ENCODE data around the gene RFT1.
A peak's percentile ranks its signal among the peaks of the same experiment; 100 is the strongest.

RFT1 gene

DNA sequence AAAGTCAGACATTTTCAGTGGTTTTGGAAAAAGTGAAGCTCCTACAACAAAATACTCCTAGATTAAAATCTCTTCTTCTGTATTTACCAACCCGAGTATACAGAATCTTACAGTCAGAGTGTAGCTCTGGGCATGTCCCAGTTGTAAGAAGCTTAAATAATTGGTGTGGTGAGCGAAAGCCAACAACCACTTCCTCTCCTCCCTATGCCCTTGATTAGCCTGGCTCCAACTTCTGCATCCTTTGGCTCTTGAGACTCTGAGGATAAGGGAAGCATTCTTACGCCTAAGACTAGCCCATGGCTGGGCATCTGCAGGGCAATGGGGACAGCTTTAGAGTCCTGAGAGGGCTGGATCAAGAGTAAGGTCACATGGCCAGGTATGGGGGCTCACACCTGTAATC lies 25.5 kb downstream of the RFT1 start:
- Mint-ChIP-seq H3K4me3 (no peak overlapping the region), H3K27me3 (no peaks in the 10 kb centered on the region), H3K9me3 (no peaks in the 10 kb centered on the region), H3K4me1 (peaks cover 48% of the 10 kb centered on the region), H3K27ac (peak overlapping the region; percentile 52), H3K36me3 (ENCODE audit: low read depth) (peaks cover 46% of the 10 kb centered on the region)
- no peak for DNase-seq
- no peak for ATAC-seq

GRCh38 chr3:53103397-53104296 lies 26.6 kb downstream of the RFT1 start:
- Mint-ChIP-seq H3K27ac (no peak overlapping the region), H3K9me3 (no peaks in the 10 kb centered on the region), H3K4me1 (peaks cover 38% of the 10 kb centered on the region), H3K4me3 (no peak overlapping the region), H3K27me3 (no peaks in the 10 kb centered on the region), H3K36me3 (ENCODE audit: low read depth) (peaks cover 46% of the 10 kb centered on the region)
- DNase-seq (no peak), ATAC-seq (no peak)

DNA sequence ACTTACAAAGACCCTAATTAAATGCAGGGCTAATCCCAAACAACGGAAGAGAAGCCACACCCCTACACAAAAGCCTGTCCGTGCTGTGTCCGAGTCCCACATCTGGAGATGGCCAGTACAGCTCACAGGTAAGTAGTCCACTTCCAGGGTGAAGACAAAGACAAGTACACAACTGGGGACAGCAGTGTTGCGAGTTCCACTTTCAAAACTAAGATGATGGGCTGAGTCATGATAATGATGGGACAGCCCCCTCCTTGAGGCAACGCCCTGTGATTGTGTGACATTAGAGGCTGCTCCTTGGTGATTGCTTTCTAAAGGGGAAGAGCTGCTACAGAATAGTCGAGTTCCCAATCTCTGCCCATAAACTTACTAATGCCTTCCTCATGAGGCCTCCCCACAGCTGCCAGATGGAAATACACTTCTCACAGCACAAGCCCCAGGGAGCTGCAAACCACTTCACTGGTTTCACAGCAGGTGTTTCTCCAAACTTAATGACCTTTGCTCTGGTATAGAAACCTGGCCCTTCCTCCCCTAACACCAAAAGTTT lies 27.6 kb downstream of the RFT1 start:
- ATAC-seq, result peak; percentile 96
- Mint-ChIP-seq H3K36me3 (ENCODE audit: low read depth) (peaks cover 43% of the 10 kb centered on the region), H3K9me3 (no peaks in the 10 kb centered on the region), H3K27me3 (no peaks in the 10 kb centered on the region), H3K4me3 (peak overlapping the region; percentile 6), H3K27ac (peak overlapping the region; percentile 77), H3K4me1 (peaks cover 37% of the 10 kb centered on the region)
- DNase-seq, result peak; percentile 29

- ATAC-seq (no peak), DNase-seq (no peak)
- Mint-ChIP-seq H3K27ac (peak overlapping the region; percentile 77), H3K4me3 (no peak overlapping the region), H3K4me1 (peaks cover 37% of the 10 kb centered on the region), H3K27me3 (no peaks in the 10 kb centered on the region), H3K9me3 (no peaks in the 10 kb centered on the region), H3K36me3 (ENCODE audit: low read depth) (peaks cover 43% of the 10 kb centered on the region)
Measured at GRCh38 chr3:53101956-53102355, 28.3 kb downstream of the RFT1 start.

GRCh38 chr3:53100818-53101466 lies 29.3 kb downstream of the RFT1 start:
- Mint-ChIP-seq H3K27me3 (no peaks in the 10 kb centered on the region), H3K9me3 (no peaks in the 10 kb centered on the region), H3K36me3 (ENCODE audit: low read depth) (peaks cover 36% of the 10 kb centered on the region), H3K27ac (no peak overlapping the region), H3K4me3 (no peak overlapping the region), H3K4me1 (peaks cover 37% of the 10 kb centered on the region)
- DNase-seq (no peak), ATAC-seq (no peak)

DNA sequence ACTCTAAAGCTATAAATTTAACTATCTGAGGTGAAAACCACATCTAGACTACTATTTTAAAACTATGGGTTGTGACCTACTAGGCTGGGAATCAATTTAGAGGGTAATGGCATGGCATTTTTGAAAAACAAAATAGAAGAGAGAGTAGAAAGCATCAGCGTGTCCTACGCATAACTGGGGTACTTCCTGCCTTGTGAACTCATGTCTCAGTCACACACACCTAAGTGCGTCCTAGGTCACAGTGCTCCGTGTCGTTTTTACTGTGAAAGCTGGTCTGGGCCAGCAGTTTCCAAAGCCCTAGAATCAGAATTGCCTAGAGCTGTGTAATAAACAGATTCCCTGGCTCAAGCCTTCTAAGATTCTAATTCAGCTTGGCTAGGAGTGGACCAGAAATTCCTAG lies 32.3 kb downstream of the RFT1 start:
- H3K4me1 Mint-ChIP-seq, result peaks cover 15% of the 10 kb centered on the region

DNA sequence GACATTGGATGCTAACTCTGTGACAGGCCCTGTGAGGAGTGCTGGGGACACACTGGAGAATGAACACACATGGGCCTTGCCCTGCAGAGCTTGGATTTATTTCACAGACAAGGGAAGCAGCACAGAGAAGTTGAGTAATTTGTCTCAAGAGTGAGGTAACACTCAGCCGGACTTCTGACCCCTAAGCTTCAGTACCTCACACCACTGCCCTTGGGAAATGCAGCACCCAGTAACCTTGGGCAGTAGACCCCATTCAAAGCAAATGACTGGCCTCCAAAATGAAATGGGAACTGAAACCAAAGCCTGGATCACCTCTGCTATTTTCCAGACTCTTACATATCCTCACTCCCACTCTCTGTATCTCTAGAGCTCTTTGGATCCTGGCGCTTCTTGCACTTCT lies 37.3 kb downstream of the RFT1 start:
- Mint-ChIP-seq H3K27ac (no peak overlapping the region), H3K9me3 (no peaks in the 10 kb centered on the region), H3K27me3 (no peaks in the 10 kb centered on the region), H3K4me3 (no peak overlapping the region), H3K36me3 (ENCODE audit: low read depth) (peaks cover 18% of the 10 kb centered on the region), H3K4me1 (no peaks in the 10 kb centered on the region)
- ATAC-seq (no peak), DNase-seq (no peak)

More for the DNA sequence above, 32.3 kb downstream of the RFT1 start:
- peaks cover 32% of the 10 kb centered on the region for H3K36me3 Mint-ChIP-seq (ENCODE audit: low read depth)
- H3K9me3 Mint-ChIP-seq, result no peaks in the 10 kb centered on the region
- no peak for ATAC-seq
- H3K4me3 Mint-ChIP-seq, result no peak overlapping the region
- DNase-seq, result no peak
- no peak overlapping the region for H3K27ac Mint-ChIP-seq
- H3K27me3 Mint-ChIP-seq, result no peaks in the 10 kb centered on the region

- ATAC-seq, result no peak
- peaks cover 18% of the 10 kb centered on the region for H3K36me3 Mint-ChIP-seq (ENCODE audit: low read depth)
- no peaks in the 10 kb centered on the region for H3K27me3 Mint-ChIP-seq
Measured at GRCh38 chr3:53092216-53092615, 38.0 kb downstream of the RFT1 start.

GRCh38 chr3:53091011-53091410 lies 39.2 kb downstream of the RFT1 start:
- DNase-seq (no peak), ATAC-seq (no peak)
- Mint-ChIP-seq H3K9me3 (no peaks in the 10 kb centered on the region), H3K36me3 (ENCODE audit: low read depth) (peaks cover 18% of the 10 kb centered on the region), H3K4me1 (no peaks in the 10 kb centered on the region), H3K27me3 (no peaks in the 10 kb centered on the region), H3K4me3 (no peak overlapping the region), H3K27ac (no peak overlapping the region)

More at GRCh38 chr3:53092216-53092615, 38.0 kb downstream of the RFT1 start:
- Mint-ChIP-seq H3K4me3 (no peak overlapping the region), H3K9me3 (no peaks in the 10 kb centered on the region), H3K27ac (no peak overlapping the region), H3K4me1 (no peaks in the 10 kb centered on the region)
- DNase-seq, result no peak

DNA sequence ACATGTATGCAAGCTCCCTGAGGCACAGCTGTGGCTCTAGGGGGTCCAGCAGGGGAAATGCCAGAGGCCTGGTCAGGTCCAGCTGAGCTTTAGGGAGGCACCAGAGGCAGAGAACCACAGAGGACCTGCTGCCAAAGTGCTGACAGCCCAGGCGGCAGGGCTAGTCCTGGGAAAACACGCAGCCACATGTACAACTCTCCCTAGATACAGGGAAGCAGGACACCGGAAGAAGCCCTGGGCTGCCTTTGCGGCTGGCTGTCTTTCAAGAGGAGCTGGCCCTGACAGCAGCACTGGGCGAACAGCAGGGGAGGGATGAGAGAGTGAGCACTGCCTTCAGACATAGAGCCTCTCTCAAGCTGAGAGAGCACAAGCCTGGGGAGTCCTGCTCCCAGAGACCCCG lies 40.7 kb downstream of the RFT1 start:
- Mint-ChIP-seq H3K4me3 (no peak overlapping the region), H3K36me3 (ENCODE audit: low read depth) (peaks cover 14% of the 10 kb centered on the region), H3K9me3 (no peaks in the 10 kb centered on the region), H3K27ac (no peak overlapping the region), H3K27me3 (no peaks in the 10 kb centered on the region), H3K4me1 (peaks cover under 1% of the 10 kb centered on the region)
- ATAC-seq, result no peak
- no peak for DNase-seq

GRCh38 chr3:53085476-53085875 lies 44.8 kb downstream of the RFT1 start:
- no peak overlapping the region for H3K27ac Mint-ChIP-seq
- H3K27me3 Mint-ChIP-seq, result no peaks in the 10 kb centered on the region
- H3K36me3 Mint-ChIP-seq (ENCODE audit: low read depth), result peaks cover 2% of the 10 kb centered on the region
- peaks cover 1% of the 10 kb centered on the region for H3K4me1 Mint-ChIP-seq
- H3K4me3 Mint-ChIP-seq, result no peak overlapping the region
- ATAC-seq, result no peak
- H3K9me3 Mint-ChIP-seq, result no peaks in the 10 kb centered on the region
- no peak for DNase-seq

DNA sequence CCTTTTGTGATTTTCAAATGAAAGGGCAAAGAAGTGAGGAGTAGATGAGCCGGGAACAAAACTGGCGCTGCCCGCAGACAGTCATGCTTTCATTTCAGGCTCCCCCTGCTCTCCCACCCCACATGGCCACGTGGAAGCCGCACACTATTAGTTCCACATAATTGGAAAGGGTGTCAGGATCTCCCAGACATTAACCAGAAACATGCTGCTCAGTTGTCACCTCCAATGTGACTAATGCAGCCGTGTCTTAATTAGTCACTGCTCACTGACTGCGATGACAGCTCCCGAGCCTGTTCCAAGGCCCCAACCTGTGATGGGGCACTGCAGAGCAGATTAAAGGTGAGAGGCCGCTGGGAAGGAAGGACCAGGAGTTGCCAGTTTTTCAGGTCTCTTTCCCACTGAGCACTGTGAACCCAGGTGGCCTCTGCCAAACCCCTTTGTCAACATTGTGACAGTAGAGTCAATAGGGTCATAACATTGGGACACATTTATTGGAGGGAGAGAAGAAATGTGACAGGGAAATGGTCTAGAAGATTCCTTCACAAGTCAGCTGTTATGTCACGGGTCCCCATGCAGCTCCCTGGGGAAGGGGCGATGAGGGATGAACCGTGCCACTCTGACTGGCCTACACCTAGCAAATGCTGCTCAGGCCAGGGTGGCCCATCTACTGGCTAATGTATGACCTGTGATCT lies 45.8 kb downstream of the RFT1 start:
- Mint-ChIP-seq H3K9me3 (no peaks in the 10 kb centered on the region), H3K27ac (no peak overlapping the region), H3K4me3 (no peak overlapping the region), H3K36me3 (ENCODE audit: low read depth) (peaks cover 2% of the 10 kb centered on the region), H3K4me1 (peaks cover 1% of the 10 kb centered on the region), H3K27me3 (no peaks in the 10 kb centered on the region)
- ATAC-seq (peak; percentile 57), DNase-seq (no peak)

GRCh38 chr3:53083949-53084309 lies 46.3 kb downstream of the RFT1 start:
- Mint-ChIP-seq H3K4me1 (peaks cover 1% of the 10 kb centered on the region), H3K27ac (no peak overlapping the region)
- DNase-seq, result no peak

GRCh38 chr3:53083521-53083920 lies 46.7 kb downstream of the RFT1 start:
- DNase-seq (no peak), ATAC-seq (no peak)
- Mint-ChIP-seq H3K9me3 (no peaks in the 10 kb centered on the region), H3K27ac (no peak overlapping the region), H3K36me3 (ENCODE audit: low read depth) (peaks cover 2% of the 10 kb centered on the region), H3K27me3 (no peaks in the 10 kb centered on the region), H3K4me3 (no peak overlapping the region), H3K4me1 (peaks cover 1% of the 10 kb centered on the region)

More at GRCh38 chr3:53083949-53084309, 46.3 kb downstream of the RFT1 start:
- Mint-ChIP-seq H3K4me3 (no peak overlapping the region), H3K9me3 (no peaks in the 10 kb centered on the region), H3K27me3 (no peaks in the 10 kb centered on the region), H3K36me3 (ENCODE audit: low read depth) (peaks cover 2% of the 10 kb centered on the region)
- ATAC-seq, result no peak

All from activated naive CD8-positive, alpha-beta T cell treated with anti-CD3 and anti-CD28 coated beads, Interleukin-2, amount 50 U/mL, for 24 hours (primary cell).